ENCODE measurements around the gene SIAH1. TPM values are rescaled to one million over a fixed set of nuclear protein-coding genes. Genes with fewer than 3 reads are reported as not detected.
"Not testable (repeated sequence)": the region's sequence is repeated elsewhere in the genome, so short reads cannot be mapped to it uniquely, and the experiment has no call there.

SIAH1 gene
- total RNA-seq, 2 donors from 2014 or later, result 19.7 to 27.9 TPM

DNA sequence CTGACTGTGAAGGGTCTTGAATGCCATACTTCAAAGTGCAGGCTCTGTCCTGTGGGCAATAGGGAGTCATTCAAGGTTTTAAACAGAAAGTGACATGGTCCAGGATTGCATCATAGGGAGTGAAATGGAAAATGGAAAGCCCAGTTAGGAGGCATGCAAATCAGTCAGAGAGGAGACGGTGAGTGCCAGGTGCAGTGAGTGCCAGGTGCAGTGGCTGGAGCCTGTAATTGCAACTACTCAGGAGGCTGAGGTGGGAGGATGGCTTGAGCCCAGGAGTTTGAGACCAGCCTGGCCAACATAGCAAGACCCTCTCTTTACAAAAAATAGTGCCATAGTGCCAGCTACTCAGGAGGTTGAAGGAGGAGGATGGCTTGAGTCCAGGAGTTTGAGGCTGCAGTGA lies 35.2 kb upstream of the SIAH1 start:
- Histone ChIP-seq H3K9ac (ENCODE audit: low read depth in 2 of 2, low read length in 2 of 2) (no peak overlapping the region), H3K36me3 (no peaks in the 10 kb centered on the region), H3K4me3 (no peak overlapping the region), H3K9me3 (no peaks in the 10 kb centered on the region), H3K27ac (no peak overlapping the region), H3K27me3 (no peaks in the 10 kb centered on the region), H3K4me1 (no peaks in the 10 kb centered on the region)
- no peak for DNase-seq
- intact Hi-C loops (cut with DNase I), result no loop called here
- TF ChIP-seq, protein P1, sequence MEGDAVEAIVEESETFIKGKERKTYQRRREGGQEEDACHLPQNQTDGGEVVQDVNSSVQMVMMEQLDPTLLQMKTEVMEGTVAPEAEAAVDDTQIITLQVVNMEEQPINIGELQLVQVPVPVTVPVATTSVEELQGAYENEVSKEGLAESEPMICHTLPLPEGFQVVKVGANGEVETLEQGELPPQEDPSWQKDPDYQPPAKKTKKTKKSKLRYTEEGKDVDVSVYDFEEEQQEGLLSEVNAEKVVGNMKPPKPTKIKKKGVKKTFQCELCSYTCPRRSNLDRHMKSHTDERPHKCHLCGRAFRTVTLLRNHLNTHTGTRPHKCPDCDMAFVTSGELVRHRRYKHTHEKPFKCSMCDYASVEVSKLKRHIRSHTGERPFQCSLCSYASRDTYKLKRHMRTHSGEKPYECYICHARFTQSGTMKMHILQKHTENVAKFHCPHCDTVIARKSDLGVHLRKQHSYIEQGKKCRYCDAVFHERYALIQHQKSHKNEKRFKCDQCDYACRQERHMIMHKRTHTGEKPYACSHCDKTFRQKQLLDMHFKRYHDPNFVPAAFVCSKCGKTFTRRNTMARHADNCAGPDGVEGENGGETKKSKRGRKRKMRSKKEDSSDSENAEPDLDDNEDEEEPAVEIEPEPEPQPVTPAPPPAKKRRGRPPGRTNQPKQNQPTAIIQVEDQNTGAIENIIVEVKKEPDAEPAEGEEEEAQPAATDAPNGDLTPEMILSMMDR (IDR thresholded peaks at IDR 0.05), result no peak

DNA sequence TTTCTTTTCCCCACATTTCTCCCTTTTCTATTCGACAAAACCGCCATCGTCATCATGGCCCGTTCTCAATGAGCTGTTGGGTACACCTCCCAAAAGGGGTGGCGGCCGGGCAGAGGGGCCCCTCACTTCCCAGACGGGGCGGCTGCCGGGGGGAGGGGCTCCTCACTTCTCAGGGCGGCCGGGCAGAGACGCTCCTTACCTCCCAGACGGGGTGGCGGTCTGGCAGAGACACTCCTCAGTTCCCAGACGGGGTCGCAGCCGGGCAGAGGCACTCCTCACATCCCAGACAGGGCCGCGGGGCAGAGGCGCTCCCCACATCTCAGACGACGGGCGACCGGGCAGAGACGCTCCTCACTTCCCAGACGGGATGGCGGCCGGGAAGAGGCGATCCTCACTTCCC lies 31.4 kb upstream of the SIAH1 start:
- H3K27ac ChIP-seq; H3K9ac ChIP-seq (ENCODE audit: low read depth in 2 of 2, low read length in 2 of 2); DNase-seq; H3K4me3 ChIP-seq; H3K4me1 ChIP-seq; H3K36me3 ChIP-seq; intact Hi-C loops (cut with DNase I); H3K9me3 ChIP-seq; H3K27me3 ChIP-seq: not testable (repeated sequence)

DNA sequence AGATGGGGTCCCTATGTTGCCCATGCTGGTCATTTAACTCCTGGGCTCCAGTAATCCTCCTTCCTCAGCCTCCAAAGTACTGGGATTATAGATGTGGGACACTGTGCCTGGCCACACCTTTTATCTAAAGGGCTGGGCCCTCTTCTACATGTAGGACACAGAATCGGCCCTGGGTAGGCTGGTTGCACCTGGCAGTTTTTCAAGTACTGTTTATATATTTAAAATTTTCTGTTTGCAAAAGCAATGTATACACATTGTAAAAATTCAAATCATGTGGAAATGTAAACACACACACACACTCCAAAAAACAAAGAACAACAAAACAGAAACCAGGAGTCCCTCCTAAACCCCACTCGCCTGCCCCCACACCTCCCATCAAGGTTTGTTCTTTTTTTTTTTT lies 28.1 kb upstream of the SIAH1 start:
- Histone ChIP-seq H3K36me3 (no peaks in the 10 kb centered on the region), H3K27ac (no peak overlapping the region), H3K27me3 (no peaks in the 10 kb centered on the region), H3K4me1 (no peaks in the 10 kb centered on the region), H3K9ac (ENCODE audit: low read depth in 2 of 2, low read length in 2 of 2) (no peak overlapping the region), H3K4me3 (no peak overlapping the region), H3K9me3 (no peaks in the 10 kb centered on the region)
- TF ChIP-seq, protein P1 (IDR thresholded peaks at IDR 0.05), result no peak
- no peak for DNase-seq
- intact Hi-C loops (cut with DNase I), result no loop called here

DNA sequence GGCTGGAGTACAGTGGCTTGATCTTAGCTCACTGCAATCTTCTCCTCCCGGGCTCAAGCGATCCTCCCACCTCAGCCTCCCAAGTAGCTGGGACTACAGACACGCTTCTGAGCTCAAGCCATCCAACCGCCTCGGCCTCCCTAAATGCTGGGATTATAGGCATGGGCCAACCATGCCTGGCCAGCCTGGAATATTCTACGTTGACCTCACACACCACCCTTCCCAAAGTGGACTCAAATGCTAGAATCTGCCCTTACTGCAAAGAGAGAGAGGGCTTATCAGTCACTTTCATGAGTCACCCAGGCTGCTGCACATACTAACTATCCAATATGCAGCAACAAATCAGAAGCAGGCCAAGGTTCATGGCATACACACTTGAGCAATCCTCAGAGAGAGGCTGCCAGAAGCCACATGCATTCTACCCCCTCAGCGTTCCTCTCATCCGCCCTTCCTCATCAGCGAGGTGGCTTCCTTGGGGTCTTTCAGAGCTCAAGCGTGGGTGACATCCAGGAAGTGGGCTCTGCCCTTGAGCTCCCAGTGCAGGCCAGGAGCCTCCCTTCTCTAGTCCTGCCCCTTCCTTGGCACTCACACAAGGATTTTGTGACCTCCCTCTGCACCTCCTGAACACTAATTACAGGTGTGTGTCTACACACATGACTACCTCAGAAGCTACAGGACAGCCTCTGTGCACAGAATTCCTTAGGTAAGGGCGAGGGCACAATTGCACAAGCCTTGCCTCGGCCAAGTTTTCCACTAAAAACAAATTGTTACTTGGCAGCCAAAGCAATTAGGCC lies 24.8 kb upstream of the SIAH1 start:
- H3K36me3 ChIP-seq, result no peaks in the 10 kb centered on the region
- TF ChIP-seq, protein P1 (IDR thresholded peaks at IDR 0.05), result no peak
- peak; percentile 72 for DNase-seq
- H3K9ac ChIP-seq (ENCODE audit: low read depth in 2 of 2, low read length in 2 of 2), result peak overlapping the region; percentile 19 to 71
- no peaks in the 10 kb centered on the region for H3K9me3 ChIP-seq
- no peaks in the 10 kb centered on the region for H3K4me1 ChIP-seq
- intact Hi-C loops (cut with DNase I), result no loop called here
- H3K27ac ChIP-seq, result peak overlapping the region; percentile 78
- no peak overlapping the region for H3K4me3 ChIP-seq
- no peaks in the 10 kb centered on the region for H3K27me3 ChIP-seq

DNA sequence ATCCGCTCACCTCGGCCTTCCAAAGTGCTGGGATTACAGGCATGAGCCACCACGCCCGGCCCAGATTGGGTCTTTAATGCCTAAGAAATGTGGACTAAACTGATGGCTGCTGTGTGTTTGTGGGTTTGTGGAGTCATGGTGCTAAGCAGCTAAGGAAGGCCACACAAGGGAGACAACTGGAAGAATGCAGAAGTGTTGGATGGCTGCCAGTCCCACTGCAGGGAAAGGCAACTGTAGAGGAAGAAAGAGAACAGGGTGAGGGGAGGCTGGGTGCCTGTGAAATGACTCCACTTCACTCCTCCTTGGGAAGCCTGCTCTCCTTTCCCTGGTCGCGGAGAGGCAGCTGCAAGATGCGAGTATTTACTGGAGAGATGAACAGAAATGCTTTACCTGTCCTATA lies 23.5 kb upstream of the SIAH1 start:
- DNase-seq, result peak; percentile 62
- H3K27ac ChIP-seq, result peak overlapping the region; percentile 78

DNA sequence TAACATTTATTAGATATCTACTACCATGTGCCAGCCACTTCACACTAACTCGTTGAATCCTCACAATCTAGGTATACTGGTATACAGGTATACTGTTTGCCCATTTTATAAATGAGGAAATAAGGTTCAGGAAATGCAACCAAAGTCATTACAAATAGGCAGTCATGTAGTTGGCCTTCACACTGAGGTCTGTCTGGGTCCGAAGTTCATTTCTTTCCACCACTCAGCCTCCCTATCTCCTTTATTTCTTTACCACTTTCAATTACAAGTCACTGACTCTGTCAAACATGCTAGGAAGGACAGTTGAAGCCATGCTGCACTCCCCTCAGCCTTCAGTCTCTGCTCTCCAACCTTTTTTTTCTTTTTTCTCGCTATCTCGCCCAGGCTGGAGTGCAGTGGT lies 20.7 kb upstream of the SIAH1 start:
- peak overlapping the region; percentile 77 for H3K27ac ChIP-seq
- no peaks in the 10 kb centered on the region for H3K36me3 ChIP-seq
- H3K9ac ChIP-seq (ENCODE audit: low read depth in 2 of 2, low read length in 2 of 2), result peak overlapping the region in 1 of 2 donors; percentile 65
- no peaks in the 10 kb centered on the region for H3K4me1 ChIP-seq
- H3K4me3 ChIP-seq, result no peak overlapping the region
- TF ChIP-seq, protein P1 (IDR thresholded peaks at IDR 0.05), result no peak
- intact Hi-C loops (cut with DNase I), result no loop called here
- no peaks in the 10 kb centered on the region for H3K9me3 ChIP-seq
- DNase-seq, result peak; percentile 60
- H3K27me3 ChIP-seq, result no peaks in the 10 kb centered on the region

More for the DNA sequence above, 23.5 kb upstream of the SIAH1 start:
- Histone ChIP-seq H3K4me1 (no peaks in the 10 kb centered on the region), H3K4me3 (no peak overlapping the region), H3K9me3 (no peaks in the 10 kb centered on the region), H3K36me3 (no peaks in the 10 kb centered on the region), H3K9ac (ENCODE audit: low read depth in 2 of 2, low read length in 2 of 2) (no peak overlapping the region), H3K27me3 (no peaks in the 10 kb centered on the region)
- intact Hi-C loops (cut with DNase I), result no loop called here
- TF ChIP-seq, protein P1 (IDR thresholded peaks at IDR 0.05), result no peak
